Activated CD8-positive, alpha-beta T cell treated with anti-CD3 and anti-CD28 coated beads for 36 hours (primary cell): ENCODE measurements around the gene GPX6. TPM values are rescaled to one million over a fixed set of nuclear protein-coding genes. Genes with fewer than 3 reads are reported as not detected.
A peak's percentile ranks its signal among the peaks of the same experiment; 100 is the strongest.
"Not testable (repeated sequence)": the region's sequence is repeated elsewhere in the genome, so short reads cannot be mapped to it uniquely, and the experiment has no call there.

Source experiments
- ATAC-seq: fragments of 200-7000 bp; cut with Tn5 transposase; one replicate; pipeline ENCODE4 v1.10.0; 2021; ENCODE audit warnings: mild to moderate bottlenecking, moderate library complexity
- CTCF ChIA-PET: fragments of 350-600 bp; sonication (Branson Sonifier 250); formaldehyde crosslinking; loops from one replicate; lab custom pipeline; 2021; ENCODE audit warnings: antibody characterized with exemption; lab: Charles Lee
- POLR2A ChIA-PET: fragments of 350-600 bp; sonication (Branson Sonifier 250); formaldehyde crosslinking; loops from one replicate; lab custom pipeline; 2021; ENCODE audit warnings: antibody characterized with exemption; lab: Charles Lee
- DNase-seq: peaks from one replicate; pipeline ENCODE4 v3.0.0-alpha.2; 2020
- H3K27ac Mint-ChIP-seq: one replicate; pipeline ENCODE4 v1.8.0; 2021; ENCODE audit warnings: mild to moderate bottlenecking, mixed read lengths
- H3K27me3 Mint-ChIP-seq: one replicate; pipeline ENCODE4 v1.8.0; 2021; ENCODE audit warnings: mixed read lengths
- H3K36me3 Mint-ChIP-seq: one replicate; pipeline ENCODE4 v1.8.0; 2021; ENCODE audit warnings: low read depth, mixed read lengths
- H3K4me1 Mint-ChIP-seq: one replicate; pipeline ENCODE4 v1.8.0; 2021; ENCODE audit warnings: low read depth, mixed read lengths
- H3K4me3 Mint-ChIP-seq: one replicate; pipeline ENCODE4 v1.8.0; 2021; ENCODE audit warnings: mild to moderate bottlenecking, moderate library complexity, mixed read lengths
- H3K9me3 Mint-ChIP-seq: one replicate; pipeline ENCODE4 v1.8.0; 2021; ENCODE audit warnings: mixed read lengths
- CTCF ChIP-seq: fragments of 200-600 bp; IDR thresholded peaks from one replicate; pipeline ENCODE4 v1.8.0; 2022; ENCODE audit warnings: antibody characterized with exemption, mild to moderate bottlenecking
- intact Hi-C: fragments of 100-400 bp; cut with micrococcal nuclease; formaldehyde crosslinking; loops from one replicate; pipeline ENCODE4 v1.10.0; 2022
- total RNA-seq, 2 experiments: library from RNA; stranded (reverse); gene quantifications; one replicate each; pipeline ENCODE4 v1.2.3, GENCODE V29; 2021

The GPX6 gene
- total RNA-seq, 2 experiments from 2014 or later, result not detected

GRCh38 chr6:28485482-28485881 lies 30.1 kb downstream of the GPX6 start:
- ATAC-seq (no peak), DNase-seq (peak; percentile 4)
- ChIA-PET POLR2A (no interaction called here), CTCF (no interaction called here)
- no peak overlapping the region for H3K4me3 Mint-ChIP-seq
- intact Hi-C loops, result no loop called here
- H3K9me3 Mint-ChIP-seq, result peaks cover 4% of the 10 kb centered on the region
- H3K36me3 Mint-ChIP-seq, result no peaks in the 10 kb centered on the region
- H3K27me3 Mint-ChIP-seq, result peaks cover 50% of the 10 kb centered on the region
- H3K27ac Mint-ChIP-seq, result no peak overlapping the region
- no peak for TF ChIP-seq CTCF
- H3K4me1 Mint-ChIP-seq, result peaks cover 18% of the 10 kb centered on the region

- H3K4me3 Mint-ChIP-seq, result no peak overlapping the region
- CTCF ChIA-PET, result no interaction called here
- TF ChIP-seq CTCF, result no peak
- ATAC-seq (no peak), DNase-seq (no peak)
- H3K27me3 Mint-ChIP-seq, result peaks cover 45% of the 10 kb centered on the region
- H3K4me1 Mint-ChIP-seq, result no peaks in the 10 kb centered on the region
- no peak overlapping the region for H3K27ac Mint-ChIP-seq
- H3K9me3 Mint-ChIP-seq, result no peaks in the 10 kb centered on the region
- no peaks in the 10 kb centered on the region for H3K36me3 Mint-ChIP-seq
- POLR2A ChIA-PET, result interaction anchor here (0.6 kb wide), 1 partner anchor 386 kb away, joined by 3 read pairs; no protein-coding TSS in a partner anchor
- intact Hi-C loops, result no loop called here
These were observed 35.2 kb downstream of the GPX6 start for GRCh38 chr6:28480253-28480932.

- no peak for TF ChIP-seq CTCF
- no peaks in the 10 kb centered on the region for H3K36me3 Mint-ChIP-seq
- no peak for DNase-seq
- no peak overlapping the region for H3K4me3 Mint-ChIP-seq
- intact Hi-C loops, result no loop called here
- ChIA-PET CTCF (interaction anchor here (0.7 kb wide), 1 partner anchor 11 kb away, joined by 3 read pairs; no protein-coding TSS in a partner anchor), POLR2A (interaction anchor here (1.1 kb wide), 1 partner anchor 10 kb away, joined by 4 read pairs; no protein-coding TSS in a partner anchor)
- no peaks in the 10 kb centered on the region for H3K9me3 Mint-ChIP-seq
- no peak overlapping the region for H3K27ac Mint-ChIP-seq
- H3K27me3 Mint-ChIP-seq, result peaks cover 54% of the 10 kb centered on the region
- ATAC-seq, result no peak
- no peaks in the 10 kb centered on the region for H3K4me1 Mint-ChIP-seq
These were observed 37.1 kb downstream of the GPX6 start for GRCh38 chr6:28478518-28478917.

- POLR2A ChIA-PET, result interaction anchor here (0.6 to 1.2 kb wide), 4 partner anchors 27 to 1852 kb away, joined by 3 read pairs; partner anchors contain the start of gene TRIM39
- intact Hi-C loops, result no loop called here
- peaks cover 49% of the 10 kb centered on the region for H3K27me3 Mint-ChIP-seq
These were observed 41.0 kb downstream of the GPX6 start for GRCh38 chr6:28474441-28475219.

GRCh38 chr6:28469153-28469745 lies 46.3 kb downstream of the GPX6 start:
- DNase-seq, ATAC-seq, H3K27ac Mint-ChIP-seq, H3K4me3 Mint-ChIP-seq, CTCF ChIA-PET, POLR2A ChIA-PET, H3K36me3 Mint-ChIP-seq, intact Hi-C loops, H3K9me3 Mint-ChIP-seq, H3K4me1 Mint-ChIP-seq: not testable (repeated sequence)
- peaks cover 35% of the 10 kb centered on the region for H3K27me3 Mint-ChIP-seq

More at GRCh38 chr6:28474441-28475219, 41.0 kb downstream of the GPX6 start:
- Mint-ChIP-seq H3K36me3 (no peaks in the 10 kb centered on the region), H3K4me3 (peak overlapping the region; percentile 63), H3K4me1 (no peaks in the 10 kb centered on the region), H3K9me3 (peaks cover 2% of the 10 kb centered on the region), H3K27ac (no peak overlapping the region)
- CTCF ChIA-PET, result interaction anchor here (0.7 kb wide), 1 partner anchor 21 kb away, joined by 3 read pairs; no protein-coding TSS in a partner anchor
- ATAC-seq, result peak; percentile 94
- peak; percentile 35 for DNase-seq
- TF ChIP-seq CTCF, result no peak
